HG03159 (cell line): Measurements from ENCODE around the gene TNNI3.

Experiments used
- ATAC-seq: cut with Tn5 transposase; IDR thresholded peaks from one replicate; pipeline ENCODE4 v1.9.1; 2021; ENCODE audit warnings: mild to moderate bottlenecking, moderate library complexity; ENCODE audit not compliant: unreplicated experiment

TNNI3 gene

DNA sequence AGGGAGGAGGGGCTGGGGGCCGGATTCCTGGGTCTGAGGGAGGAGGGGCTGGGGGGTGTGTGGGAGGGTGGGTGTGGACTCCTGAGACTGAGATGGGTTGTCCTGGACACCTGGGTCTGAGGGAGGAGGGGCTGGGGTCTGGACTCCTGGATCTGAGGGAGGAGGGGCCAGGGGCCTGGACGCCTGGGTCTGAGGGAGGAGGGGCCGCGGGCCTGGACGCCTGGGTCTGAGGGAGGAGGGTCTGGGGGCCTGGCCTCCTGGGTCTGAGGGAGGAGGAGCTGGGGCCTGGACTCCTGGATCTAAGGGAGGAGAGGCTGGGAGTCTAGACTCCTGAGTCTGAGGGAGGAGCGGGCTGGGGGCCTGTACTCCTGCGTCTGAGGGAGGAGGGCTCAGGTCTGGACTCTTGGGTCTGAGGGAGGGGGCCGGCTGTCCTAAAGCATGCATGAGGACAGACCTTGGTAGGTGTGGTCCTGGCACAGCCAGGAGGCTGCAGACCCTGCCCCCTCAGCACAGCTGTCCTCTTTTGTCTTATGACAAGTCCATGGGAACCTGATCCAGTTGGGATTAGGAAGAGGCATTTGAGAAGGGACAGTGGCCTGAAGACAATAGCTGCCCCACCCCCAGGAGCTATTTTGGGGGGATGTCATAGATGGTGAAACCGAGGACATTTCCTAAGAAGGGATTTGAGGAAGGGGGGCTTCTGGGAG lies 9.8 kb downstream of the TNNI3 start:
- ATAC-seq, result no peak

DNA sequence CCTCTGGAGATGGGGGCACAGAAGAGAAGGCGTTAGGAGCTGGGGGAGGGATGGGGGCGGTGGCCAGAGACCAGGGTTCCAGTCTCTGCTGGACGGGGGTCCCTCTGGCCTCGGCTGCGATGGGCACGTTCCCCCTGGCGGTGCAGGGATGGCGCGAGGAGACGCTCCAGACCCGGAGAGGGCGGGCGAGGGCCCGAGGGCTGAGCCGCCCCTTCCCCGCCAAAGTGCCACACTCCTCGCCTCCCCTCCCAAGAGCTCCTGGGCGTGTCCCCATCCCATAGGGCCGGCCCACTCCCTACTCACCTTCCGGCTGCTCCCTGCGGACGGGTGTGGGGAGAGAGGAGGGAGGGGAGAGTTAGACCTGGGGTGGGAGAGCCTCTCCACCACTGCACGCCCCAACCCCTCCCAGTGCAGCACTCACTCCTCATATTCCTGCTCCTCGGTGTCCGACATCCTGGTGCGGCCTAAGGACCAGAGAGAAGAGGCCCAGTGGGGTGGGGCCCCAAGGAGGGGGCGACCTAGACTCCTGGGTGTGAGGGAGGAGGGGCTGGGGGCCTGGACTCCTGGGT lies 10.7 kb downstream of the TNNI3 start:
- no peak for ATAC-seq

DNA sequence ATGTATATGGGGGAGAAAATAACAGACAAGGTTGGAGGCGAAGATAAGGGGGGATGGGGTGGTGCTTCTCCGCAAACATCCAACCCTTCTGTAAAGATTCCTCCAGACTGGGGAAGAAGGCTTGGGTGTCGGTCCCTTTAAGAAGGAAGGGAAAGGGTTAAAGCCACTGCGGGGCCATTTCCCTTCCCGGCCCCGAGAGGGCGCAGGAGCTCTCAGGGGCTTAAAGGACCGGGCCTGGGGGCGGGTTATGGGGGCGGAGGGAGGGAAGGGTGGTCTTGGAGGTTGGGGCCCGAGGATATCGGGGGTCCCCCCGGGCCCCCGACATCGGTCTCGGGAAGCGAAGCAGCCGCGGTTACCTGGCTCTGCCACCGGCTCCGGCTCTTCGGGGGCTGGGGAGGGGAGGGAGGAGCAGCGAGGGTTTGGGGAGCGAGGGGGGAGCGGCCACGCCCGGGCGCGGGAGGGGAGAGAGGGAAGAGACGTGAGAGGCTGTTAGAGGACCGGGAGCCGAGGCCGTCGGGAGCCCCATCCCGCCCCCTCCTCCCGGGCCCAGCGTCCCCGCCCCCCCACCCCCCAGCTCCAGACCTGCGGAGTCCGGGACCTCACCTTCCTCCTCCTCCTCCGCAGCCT lies 11.3 kb downstream of the TNNI3 start:
- no peak for ATAC-seq

DNA sequence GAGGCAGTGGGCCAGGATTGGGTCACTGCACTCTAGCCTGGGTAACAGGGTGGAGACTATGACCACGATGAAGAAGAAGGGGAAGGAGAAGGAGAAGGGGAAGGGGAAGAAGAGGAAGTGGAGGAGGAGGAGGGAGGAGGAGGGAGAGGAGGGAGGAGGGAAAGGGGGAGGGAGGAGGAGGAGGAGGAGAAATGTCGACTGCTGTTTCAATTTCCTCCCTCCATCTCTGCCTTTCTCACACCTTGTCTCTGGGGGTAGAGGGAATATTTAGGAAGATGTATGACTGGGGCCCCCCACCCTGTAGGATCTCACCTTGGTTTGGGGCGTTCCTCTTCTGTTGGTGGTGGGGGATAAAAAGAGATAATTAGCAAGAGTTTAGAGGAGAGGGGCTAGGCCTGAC lies 12.3 kb downstream of the TNNI3 start:
- no peak for ATAC-seq

DNA sequence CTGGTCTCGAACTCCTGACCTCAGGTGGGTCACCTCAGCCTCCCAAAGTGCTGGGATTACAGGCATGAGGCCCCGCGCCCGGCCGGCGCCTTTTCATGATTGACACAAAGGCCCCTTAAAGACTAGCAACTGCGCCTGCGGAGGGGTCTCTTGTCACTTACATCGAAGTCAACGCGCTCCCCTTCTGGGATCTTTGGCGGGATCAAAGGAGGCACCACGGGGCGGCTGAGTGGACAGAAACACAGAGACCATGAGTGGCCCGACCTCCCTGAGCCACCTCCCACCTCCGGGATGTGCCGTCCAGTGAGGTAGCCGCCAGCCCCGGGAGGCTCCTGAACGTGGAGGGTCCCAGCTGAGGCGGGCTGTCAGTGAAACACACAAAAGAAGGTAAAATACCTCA lies 15.8 kb downstream of the TNNI3 start:
- no peak for ATAC-seq

DNA sequence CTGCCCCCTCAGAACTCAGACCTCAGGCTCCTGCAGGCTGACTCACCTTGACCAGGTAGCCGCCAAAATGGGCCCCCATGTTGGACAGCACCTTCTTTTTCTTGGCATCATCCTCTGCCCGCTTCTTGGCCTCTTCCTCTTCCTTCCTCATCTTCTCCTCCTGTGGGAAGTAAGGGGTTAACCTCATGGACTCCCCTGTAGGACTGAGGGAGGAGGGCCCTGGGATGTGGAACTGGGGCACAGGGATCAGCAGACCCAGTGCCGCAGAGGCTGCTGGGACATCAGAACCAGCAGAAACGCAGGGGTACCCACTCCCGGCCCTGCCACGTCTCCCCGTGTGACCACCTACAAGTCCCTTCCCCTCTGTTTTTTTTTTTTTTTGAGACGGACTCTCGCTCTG lies 19.6 kb downstream of the TNNI3 start:
- ATAC-seq, result no peak

DNA sequence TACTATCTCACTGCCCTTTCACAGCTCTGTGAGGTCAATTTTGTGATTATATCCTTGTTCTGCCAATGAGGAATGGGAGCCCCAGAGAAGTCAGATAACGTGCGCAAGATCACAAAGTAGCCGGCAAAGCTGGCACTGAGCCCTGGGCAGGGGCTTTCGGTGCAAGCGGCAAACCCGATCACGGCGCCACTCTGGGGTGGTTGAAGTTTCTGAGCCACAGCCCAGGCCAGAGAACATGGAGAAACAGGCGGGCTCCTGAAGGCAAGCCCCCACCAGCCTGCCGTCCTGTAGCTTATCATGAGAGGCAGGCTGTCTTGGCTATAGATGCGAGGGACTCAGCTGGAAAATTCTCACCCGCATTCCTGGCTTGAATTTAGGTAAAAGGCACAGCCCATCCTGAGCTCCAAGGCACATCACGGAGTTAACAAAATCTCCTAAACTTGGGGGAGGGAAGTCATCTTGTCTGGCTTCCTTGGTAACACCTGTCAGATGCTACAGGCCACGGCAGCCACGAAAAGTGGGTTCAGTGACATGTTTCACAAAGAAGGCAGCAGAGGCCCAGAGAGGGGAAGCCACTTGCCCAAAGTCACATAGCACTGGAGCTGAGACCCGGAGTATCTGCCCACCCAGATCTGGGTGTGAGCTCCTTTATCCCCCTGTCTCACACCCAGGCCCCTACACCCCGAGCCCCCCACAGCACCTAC lies 21.0 kb downstream of the TNNI3 start:
- ATAC-seq, result no peak

DNA sequence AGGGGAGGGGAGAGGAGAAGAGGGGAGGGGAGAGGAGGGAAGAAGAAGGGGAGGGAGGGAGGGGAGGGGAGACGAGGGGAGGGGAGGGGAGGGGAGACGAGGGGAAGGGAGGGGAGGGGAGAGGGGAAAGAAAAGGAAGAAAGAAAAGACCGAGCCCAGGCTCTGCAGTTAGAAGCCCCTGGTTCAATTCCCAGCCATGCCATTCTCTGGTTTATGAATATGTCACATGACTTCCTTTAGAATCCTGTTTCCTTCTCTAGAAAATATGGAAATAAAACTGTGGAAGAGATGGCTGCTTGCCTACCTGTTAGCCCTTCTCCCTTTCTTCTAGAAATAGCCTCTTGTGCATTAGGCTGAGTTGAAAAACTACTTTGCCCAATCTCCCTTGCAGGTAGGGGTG lies 22.8 kb downstream of the TNNI3 start:
- ATAC-seq, result no peak

DNA sequence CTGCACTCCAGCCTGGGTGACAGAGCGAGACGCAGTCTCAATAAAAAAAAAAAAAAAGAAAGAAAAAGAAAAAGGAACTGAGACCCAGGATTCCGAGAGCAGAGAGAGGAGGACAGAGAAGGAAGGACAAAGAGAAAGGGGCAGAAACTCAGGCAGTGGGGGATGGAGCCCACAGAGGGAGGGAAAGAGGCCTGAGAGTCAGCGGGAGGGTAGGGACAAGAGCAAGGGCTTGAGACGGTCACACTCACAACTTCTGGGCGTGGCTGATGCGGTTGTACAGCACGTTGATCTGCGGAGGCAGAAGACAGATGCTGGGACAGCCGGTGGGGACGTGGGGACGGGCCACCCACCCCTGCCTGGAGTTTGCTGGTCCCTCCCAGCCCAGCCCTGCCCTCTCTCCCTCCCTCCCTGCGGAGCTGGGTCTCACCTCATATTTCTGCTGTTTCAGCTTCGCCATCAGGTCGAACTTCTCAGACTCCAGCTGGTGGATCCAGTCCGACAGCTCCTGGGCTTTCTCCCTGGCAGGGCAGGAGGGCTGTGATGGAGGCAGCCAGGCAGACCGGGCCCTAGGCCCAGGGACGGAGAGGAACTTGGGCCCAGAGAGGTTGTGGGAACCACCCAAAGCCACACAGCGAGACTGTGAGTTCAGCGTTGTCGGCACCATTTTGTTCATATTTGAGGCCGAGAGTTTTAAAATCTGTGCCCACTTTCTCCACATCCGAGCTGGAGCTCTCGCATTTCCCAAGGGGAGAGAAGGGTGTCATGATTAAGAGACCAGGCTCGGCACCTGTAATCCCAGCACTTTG lies 23.7 kb downstream of the TNNI3 start:
- ATAC-seq, result no peak

DNA sequence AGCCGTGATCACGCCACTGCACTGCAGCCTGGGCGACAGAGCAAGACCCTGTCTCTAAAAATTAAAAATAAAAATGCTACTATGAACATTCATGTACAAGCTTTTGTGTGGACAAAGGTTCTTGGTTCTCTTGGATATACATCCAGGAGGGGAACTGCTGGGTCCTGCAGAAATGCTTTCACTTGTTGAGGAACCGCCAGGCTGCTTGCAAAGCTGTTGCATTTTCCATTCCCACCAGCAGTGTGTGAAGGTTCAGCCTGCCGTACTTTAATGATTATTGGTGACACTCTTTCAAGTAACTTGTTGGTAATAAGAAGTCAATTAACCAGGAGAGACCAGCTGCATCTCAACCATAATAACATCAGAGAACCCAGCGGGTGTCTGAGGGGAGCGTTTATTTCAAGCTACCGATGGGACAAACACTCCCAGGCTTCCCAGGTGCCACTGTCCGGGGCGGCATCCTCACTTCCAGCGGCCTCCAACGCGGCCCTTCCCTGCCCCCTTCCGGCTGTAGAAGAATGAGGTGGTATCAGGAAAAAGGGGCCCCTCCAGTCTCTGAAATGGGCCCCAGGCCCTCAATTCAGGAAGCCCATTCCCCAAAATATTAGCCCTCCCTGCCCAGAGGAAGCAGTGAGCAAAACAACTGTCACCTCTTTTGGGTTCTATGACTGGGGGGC lies 24.9 kb downstream of the TNNI3 start:
- no peak for ATAC-seq

DNA sequence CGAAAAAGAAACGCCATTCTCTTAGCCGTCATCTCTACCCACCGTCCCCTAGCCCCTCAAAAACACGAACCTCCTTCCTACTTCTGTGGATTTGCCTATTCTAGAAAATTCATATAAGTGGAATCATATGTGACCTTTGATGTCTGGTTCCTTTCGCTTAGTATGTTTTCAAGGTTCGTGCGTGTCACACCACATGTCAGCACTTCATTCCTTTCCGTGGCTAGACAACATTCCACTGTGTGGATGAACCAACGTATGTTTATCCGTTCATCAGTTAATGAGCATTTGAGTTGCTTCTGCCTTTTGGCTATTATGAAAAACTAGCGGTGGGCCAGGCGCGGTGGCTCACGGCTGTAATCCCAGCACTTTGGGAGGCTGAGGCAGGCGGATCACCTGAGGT lies 26.1 kb downstream of the TNNI3 start:
- no peak for ATAC-seq

DNA sequence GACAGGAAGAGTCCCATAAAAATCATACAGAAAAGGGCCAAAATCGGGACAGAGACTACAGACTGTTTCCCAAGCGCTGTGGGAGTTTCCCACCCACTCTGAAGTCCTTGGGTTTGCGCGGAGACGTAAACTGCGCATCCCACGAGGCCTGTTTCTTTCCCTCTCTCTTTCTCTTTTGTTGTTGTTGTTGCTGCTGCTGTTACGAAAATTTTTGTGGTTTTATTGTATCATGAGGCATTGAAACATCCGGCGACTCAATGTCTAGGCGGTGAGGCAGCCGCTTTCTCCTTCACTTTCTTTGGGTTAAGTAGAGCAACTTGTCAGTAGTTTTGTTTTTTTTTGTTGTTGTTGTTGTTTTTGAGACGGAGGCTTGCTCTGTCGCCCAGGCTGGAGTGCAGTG lies 38.5 kb downstream of the TNNI3 start:
- no peak for ATAC-seq

DNA sequence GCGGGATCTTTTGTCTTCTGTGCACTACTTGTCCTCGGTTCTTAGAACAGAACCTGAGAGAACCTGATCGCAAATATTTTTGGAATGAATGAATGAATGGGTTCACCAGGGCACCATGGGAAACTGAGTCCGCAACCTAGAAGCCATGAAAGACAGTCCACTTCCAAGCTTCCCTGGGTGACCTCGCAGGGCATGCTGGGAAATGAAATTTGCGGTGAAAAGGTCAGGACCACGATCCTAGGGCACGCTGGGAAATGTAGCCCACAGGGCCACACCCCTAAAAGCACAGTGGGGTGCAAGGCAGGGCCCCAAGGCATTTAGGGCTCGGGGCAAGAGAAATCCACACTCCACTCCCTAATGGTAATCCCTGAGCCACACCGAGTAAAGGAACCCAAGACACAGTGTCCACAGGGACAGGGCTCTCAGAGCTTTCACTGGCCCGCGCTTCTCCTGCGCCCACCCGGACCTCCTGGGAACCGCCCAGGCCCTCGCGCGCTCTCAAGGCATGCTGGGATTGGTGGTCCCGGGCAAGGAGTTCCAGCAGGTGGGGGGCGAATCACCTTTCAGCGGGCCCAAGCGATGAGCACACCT lies 39.0 kb downstream of the TNNI3 start:
- no peak for ATAC-seq

DNA sequence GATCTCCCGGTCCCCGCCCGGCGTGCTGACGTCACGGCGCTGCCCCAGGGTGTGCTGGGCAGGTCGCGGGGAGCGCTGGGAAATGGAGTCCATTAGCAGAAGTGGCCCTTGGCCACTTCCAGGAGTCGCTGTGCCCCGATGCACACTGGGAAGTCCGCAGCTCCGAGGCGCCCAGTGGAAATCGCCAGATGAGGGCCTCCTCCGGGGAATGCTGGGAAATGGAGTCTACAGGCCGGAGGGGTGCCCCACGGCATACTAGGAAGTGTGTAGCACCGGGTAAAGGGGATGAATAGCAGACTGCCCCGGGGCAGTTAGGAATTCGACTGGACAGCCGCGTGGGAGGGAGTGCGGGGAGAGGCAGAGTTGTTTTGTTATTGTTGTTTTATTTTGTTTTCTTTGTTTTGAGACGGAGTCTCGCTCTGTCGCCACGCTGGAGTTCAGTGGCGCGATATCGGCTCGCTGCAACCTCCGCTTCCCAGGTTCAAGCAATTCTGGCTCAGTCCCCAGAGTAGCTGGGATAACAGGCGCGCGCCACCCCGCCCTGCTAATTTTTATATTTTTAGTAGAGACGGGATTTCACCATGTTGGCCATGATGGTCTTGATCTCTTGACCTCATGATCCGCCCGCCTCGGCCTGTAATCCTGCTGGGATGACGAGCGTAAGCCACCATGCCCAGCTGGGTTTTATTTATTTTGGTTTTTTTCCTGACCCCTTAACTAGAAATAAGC lies 39.7 kb downstream of the TNNI3 start:
- peak; percentile 81 for ATAC-seq

DNA sequence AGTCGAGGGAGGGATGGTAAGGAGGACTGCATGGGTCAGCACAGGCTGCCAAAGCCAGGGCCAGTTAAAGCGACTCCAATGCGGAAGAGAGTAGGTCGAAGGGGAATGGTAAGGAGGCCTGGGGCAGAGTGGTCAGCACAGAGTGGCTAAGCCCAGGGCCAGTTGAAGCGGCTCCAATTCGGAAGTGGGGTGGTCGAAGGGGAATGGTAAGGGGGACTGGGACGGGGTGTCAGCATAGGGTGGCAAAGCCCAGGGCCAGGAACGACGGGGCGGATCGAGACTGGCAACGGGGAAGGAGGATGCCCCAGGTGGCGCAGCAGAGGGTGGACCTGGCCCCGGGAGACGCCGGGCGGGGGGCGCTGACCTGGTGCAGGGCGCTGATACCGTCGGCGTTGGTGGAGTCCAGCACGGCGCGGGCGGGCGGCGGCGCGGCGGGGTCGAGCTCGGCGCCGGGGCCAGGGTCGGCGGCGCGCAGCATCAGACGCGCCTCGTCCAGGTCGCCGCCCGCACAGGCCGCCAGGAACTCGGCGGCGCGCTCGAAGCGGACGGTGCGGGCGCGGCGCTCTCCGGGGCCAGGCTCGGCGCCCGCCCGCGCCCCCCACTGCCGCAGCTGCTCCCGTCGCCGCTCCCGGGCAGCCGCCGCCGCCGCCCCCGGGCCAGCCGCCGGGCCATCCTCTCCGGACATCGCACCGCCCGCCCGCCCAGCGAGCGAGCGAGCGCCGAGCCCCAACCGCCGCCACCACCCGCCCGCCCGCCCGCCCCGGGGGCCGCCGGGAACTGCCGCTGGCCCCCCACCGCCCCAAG lies 40.5 kb downstream of the TNNI3 start, which contains the start of gene PPP1R12C:
Gene PPP1R12C (minus strand): TSS at position 779 of the 804 bp plus-strand sequence. CDS start 94 bp downstream, at position 685.
- peak; percentile 8 for ATAC-seq

DNA sequence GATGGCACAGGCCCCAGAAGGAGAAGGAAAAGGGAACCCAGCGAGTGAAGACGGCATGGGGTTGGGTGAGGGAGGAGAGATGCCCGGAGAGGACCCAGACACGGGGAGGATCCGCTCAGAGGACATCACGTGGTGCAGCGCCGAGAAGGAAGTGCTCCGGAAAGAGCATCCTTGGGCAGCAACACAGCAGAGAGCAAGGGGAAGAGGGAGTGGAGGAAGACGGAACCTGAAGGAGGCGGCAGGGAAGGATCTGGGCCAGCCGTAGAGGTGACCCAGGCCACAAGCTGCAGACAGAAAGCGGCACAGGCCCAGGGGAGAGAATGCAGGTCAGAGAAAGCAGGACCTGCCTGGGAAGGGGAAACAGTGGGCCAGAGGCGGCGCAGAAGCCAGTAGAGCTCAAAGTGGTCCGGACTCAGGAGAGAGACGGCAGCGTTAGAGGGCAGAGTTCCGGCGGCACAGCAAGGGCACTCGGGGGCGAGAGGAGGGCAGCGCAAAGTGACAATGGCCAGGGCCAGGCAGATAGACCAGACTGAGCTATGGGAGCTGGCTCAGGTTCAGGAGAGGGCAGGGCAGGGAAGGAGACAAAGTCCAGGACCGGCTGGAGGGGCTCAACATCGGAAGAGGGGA lies 41.2 kb downstream of the TNNI3 start:
- ATAC-seq, result no peak

DNA sequence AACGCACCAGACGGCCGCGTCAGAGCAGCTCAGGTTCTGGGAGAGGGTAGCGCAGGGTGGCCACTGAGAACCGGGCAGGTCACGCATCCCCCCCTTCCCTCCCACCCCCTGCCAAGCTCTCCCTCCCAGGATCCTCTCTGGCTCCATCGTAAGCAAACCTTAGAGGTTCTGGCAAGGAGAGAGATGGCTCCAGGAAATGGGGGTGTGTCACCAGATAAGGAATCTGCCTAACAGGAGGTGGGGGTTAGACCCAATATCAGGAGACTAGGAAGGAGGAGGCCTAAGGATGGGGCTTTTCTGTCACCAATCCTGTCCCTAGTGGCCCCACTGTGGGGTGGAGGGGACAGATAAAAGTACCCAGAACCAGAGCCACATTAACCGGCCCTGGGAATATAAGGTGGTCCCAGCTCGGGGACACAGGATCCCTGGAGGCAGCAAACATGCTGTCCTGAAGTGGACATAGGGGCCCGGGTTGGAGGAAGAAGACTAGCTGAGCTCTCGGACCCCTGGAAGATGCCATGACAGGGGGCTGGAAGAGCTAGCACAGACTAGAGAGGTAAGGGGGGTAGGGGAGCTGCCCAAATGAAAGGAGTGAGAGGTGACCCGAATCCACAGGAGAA lies 42.0 kb downstream of the TNNI3 start:
- ATAC-seq, result no peak
